Measurements from ENCODE around the gene STEAP2.

GRCh38 chr7:90201500-90202195 lies 9.9 kb upstream of the STEAP2 start:
- TF ChIP-seq CTCF (IDR thresholded peaks at IDR 0.05) (no peak), POLR2A (IDR thresholded peaks at IDR 0.05) (no peak)
